Thymus (tissue), 14 donors: ENCODE data around the gene ZNHIT3. TPM values are rescaled to one million over a fixed set of nuclear protein-coding genes. Genes with fewer than 3 reads are reported as not detected.
A peak's percentile ranks its signal among the peaks of the same experiment; 100 is the strongest.
"Not testable (repeated sequence)": the region's sequence is repeated elsewhere in the genome, so short reads cannot be mapped to it uniquely, and the experiment has no call there.

Source experiments
- DNase-seq, 9 donors: peaks; one replicate each; pipeline ENCODE4 v3.0.0-alpha.2; 2013; ENCODE audit warnings: low spot score in 9 of 9, low read depth in 6 of 9, missing footprints in 1 of 9
- H3K27ac ChIP-seq, 2 donors: one replicate each; pipeline ENCODE4 v1.5.1; 2013; ENCODE audit warnings: control low read depth in 1 of 2, low read depth in 1 of 2, low read length in 1 of 2, mild to moderate bottlenecking in 1 of 2, moderate library complexity in 1 of 2
- H3K27me3 ChIP-seq, 2 donors: one replicate each; pipeline ENCODE4 v1.5.1; 2013; ENCODE audit warnings: low read length in 1 of 2; ENCODE audit not compliant: control insufficient read depth in 2 of 2, insufficient read depth in 1 of 2
- H3K36me3 ChIP-seq, 2 donors: one replicate each; pipeline ENCODE4 v1.5.1; 2013; ENCODE audit warnings: low read length in 1 of 2, mild to moderate bottlenecking in 1 of 2, moderate library complexity in 1 of 2; ENCODE audit not compliant: control insufficient read depth in 2 of 2, insufficient read depth in 2 of 2
- H3K4me1 ChIP-seq, 2 donors: one replicate each; pipeline ENCODE4 v1.5.1; 2013; ENCODE audit warnings: low read length in 2 of 2; ENCODE audit not compliant: control insufficient read depth in 2 of 2, insufficient read depth in 2 of 2
- H3K4me3 ChIP-seq, 2 donors: one replicate each; pipeline ENCODE4 v1.5.1; 2013; ENCODE audit warnings: low read length in 2 of 2, control low read depth in 1 of 2, mild to moderate bottlenecking in 1 of 2
- H3K9me3 ChIP-seq, 2 donors: one replicate each; pipeline ENCODE4 v1.5.1; 2013; ENCODE audit warnings: low read length in 1 of 2, mild to moderate bottlenecking in 1 of 2; ENCODE audit not compliant: control insufficient read depth in 2 of 2, insufficient read depth in 1 of 2
- WGBS: extraction: QIAGEN DNeasy Blood & Tissue Kit; methylation state at CpG from one replicate; pipeline ENCODE4 v1.1.7; 2013; 5-methylcytosine and 5-hydroxymethylcytosine counted together
- long read RNA-seq, 10 donors: transcript quantifications; one replicate each; lab custom pipeline, GENCODE V29; 2026
- polyA plus RNA-seq: library from polyadenylated mRNA; stranded (reverse); fragments of 200-250 nt; gene quantifications from one replicate; pipeline ENCODE4 v1.2.3, GENCODE V29; 2013
- total RNA-seq: library from RNA; stranded (reverse); fragments of 120-200 nt; gene quantifications from one replicate; pipeline ENCODE4 v1.2.4, GENCODE V29; 2013
- donor health status: healthy.

Gene ZNHIT3
- 64.0 TPM for total RNA-seq
- polyA plus RNA-seq: 68.0 TPM
- long read RNA-seq, donor 1, transcript ZNHIT3-204 (5 exons, 951 nt): major isoform, 7 of 7 reads
- long read RNA-seq, donor 1, partial matches to known transcripts: 0 of 7 reads
- long read RNA-seq, donor 1, other reads (novel, unspliced or antisense): 0 of 7 reads
- long read RNA-seq, donor 2: 0 reads
- long read RNA-seq, donor 3, full-length matches to known transcripts: 65 of 65 reads
- long read RNA-seq, donor 3, partial matches to known transcripts: 0 of 65 reads
- long read RNA-seq, donor 3, other reads (novel, unspliced or antisense): 0 of 65 reads
- long read RNA-seq, donor 4, transcript ZNHIT3-204 (5 exons, 951 nt): major isoform, 10 of 73 reads
- long read RNA-seq, donor 4, partial matches to known transcripts: 60 of 73 reads
- long read RNA-seq, donor 4, other reads (novel, unspliced or antisense): 0 of 73 reads
- long read RNA-seq, donor 5, full-length matches to known transcripts: 75 of 75 reads
- long read RNA-seq, donor 5, partial matches to known transcripts: 0 of 75 reads
- long read RNA-seq, donor 5, other reads (novel, unspliced or antisense): 0 of 75 reads
- long read RNA-seq, donor 6, transcript ZNHIT3-204 (5 exons, 951 nt): major isoform, 22 of 30 reads
- long read RNA-seq, donor 6, transcript ZNHIT3-208 (4 exons, 926 nt): minor isoform, 7 of 30 reads
- long read RNA-seq, donor 6, partial matches to known transcripts: 0 of 30 reads
- long read RNA-seq, donor 6, other reads (novel, unspliced or antisense): 0 of 30 reads
- long read RNA-seq, donor 7, full-length matches to known transcripts: 35 of 35 reads
- long read RNA-seq, donor 7, partial matches to known transcripts: 0 of 35 reads
- long read RNA-seq, donor 7, other reads (novel, unspliced or antisense): 0 of 35 reads
- long read RNA-seq, donor 8, transcript ZNHIT3-204 (5 exons, 951 nt): major isoform, 9 of 17 reads
- long read RNA-seq, donor 8, transcript ZNHIT3-208 (4 exons, 926 nt): minor isoform, 6 of 17 reads
- long read RNA-seq, donor 8, partial matches to known transcripts: 0 of 17 reads
- long read RNA-seq, donor 8, other reads (novel, unspliced or antisense): 0 of 17 reads
- long read RNA-seq, donor 9, full-length matches to known transcripts: 23 of 23 reads
- long read RNA-seq, donor 9, partial matches to known transcripts: 0 of 23 reads
- long read RNA-seq, donor 9, other reads (novel, unspliced or antisense): 0 of 23 reads
- long read RNA-seq, donor 10, transcript ZNHIT3-204 (5 exons, 951 nt): major isoform, 22 of 30 reads
- long read RNA-seq, donor 10, partial matches to known transcripts: 0 of 30 reads
- long read RNA-seq, donor 10, other reads (novel, unspliced or antisense): 0 of 30 reads

GRCh38 chr17:36486204-36487194 is at the start of gene ZNHIT3:
Gene ZNHIT3, plus strand, starts transcription at chr17:36486681. Its CDS starts 19 bp downstream, at chr17:36486700.
- Histone ChIP-seq H3K4me3 (peak within 1 kb of the TSS; percentile 74 to 93), H3K27me3 (peaks cover 7 to 20% of the 10 kb centered on the region in 2 donors), H3K36me3 (peaks cover 0 to 4% of the 10 kb centered on the region in 2 donors), H3K27ac (peak within 1 kb of the TSS; percentile 13 to 96), H3K9me3 (no peaks in the 10 kb centered on the region), H3K4me1 (peaks cover 21 to 26% of the 10 kb centered on the region in 2 donors)
- peak; percentile 83 to 96 (median 88) for DNase-seq
- under 1% methylated on average over 73 of the region's 73 CpGs for WGBS

- no CpG with 5 or more reads among the region's 4 CpGs for WGBS
- H3K4me3 ChIP-seq, H3K36me3 ChIP-seq, H3K27me3 ChIP-seq, DNase-seq, H3K4me1 ChIP-seq, H3K9me3 ChIP-seq, H3K27ac ChIP-seq: not testable (repeated sequence)
Observed at GRCh38 chr17:36441792-36442191, 44.7 kb upstream of the ZNHIT3 start.

- Histone ChIP-seq H3K4me1 (no peaks in the 10 kb centered on the region), H3K36me3 (no peaks in the 10 kb centered on the region), H3K27me3 (no peaks in the 10 kb centered on the region), H3K9me3 (no peaks in the 10 kb centered on the region), H3K27ac (no peak overlapping the region), H3K4me3 (no peak overlapping the region)
- WGBS: 91% methylated on average over 6 of the region's 6 CpGs
- no peak for DNase-seq
Observed at GRCh38 chr17:36443777-36444176, 42.7 kb upstream of the ZNHIT3 start.

DNA sequence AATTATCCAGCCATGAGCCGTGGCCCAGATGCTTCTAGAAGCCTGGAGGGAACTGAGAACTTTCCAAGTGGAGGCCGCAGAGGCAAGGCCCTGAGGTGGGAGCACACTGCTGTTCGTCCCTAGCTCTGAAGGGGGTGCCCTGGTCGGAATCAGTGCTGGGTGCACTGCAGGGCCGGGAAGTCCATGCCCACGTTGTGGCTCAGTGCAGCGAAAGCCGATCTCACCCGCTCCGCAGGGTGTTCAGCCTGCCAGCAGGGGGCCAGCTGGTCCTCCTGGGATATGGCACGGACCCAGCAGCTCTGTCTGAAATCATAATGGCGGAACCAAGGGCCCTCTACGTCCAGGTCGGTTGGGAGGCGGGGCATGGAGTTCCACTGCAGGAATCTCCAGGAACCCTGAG is 36.5 kb upstream of the ZNHIT3 start:
- not testable (repeated sequence) for H3K27me3 ChIP-seq, DNase-seq
- WGBS: 67% methylated on average over 6 of the region's 15 CpGs

GRCh38 chr17:36452888-36453287 is 33.6 kb upstream of the ZNHIT3 start:
- H3K9me3 ChIP-seq, H3K27me3 ChIP-seq, H3K27ac ChIP-seq, H3K4me3 ChIP-seq, DNase-seq, H3K36me3 ChIP-seq, H3K4me1 ChIP-seq: not testable (repeated sequence)
- 81% methylated on average over 9 of the region's 9 CpGs for WGBS

More for the DNA sequence above, 36.5 kb upstream of the ZNHIT3 start:
- H3K4me1 ChIP-seq, H3K4me3 ChIP-seq, H3K27ac ChIP-seq, H3K9me3 ChIP-seq, H3K36me3 ChIP-seq: not testable (repeated sequence)

- DNase-seq, H3K27ac ChIP-seq, H3K9me3 ChIP-seq, H3K4me1 ChIP-seq, H3K27me3 ChIP-seq, H3K36me3 ChIP-seq, H3K4me3 ChIP-seq: not testable (repeated sequence)
- WGBS: 87% methylated on average over 6 of the region's 9 CpGs
Observed at GRCh38 chr17:36457701-36458100, 28.8 kb upstream of the ZNHIT3 start.

- Histone ChIP-seq H3K27me3 (peaks cover 0 to 13% of the 10 kb centered on the region in 2 donors), H3K4me3 (no peak overlapping the region), H3K27ac (no peak overlapping the region), H3K9me3 (peaks cover 0 to under 1% of the 10 kb centered on the region in 2 donors), H3K36me3 (no peaks in the 10 kb centered on the region), H3K4me1 (no peaks in the 10 kb centered on the region)
- DNase-seq: no peak
- 98% methylated on average over 5 of the region's 5 CpGs for WGBS
Observed at GRCh38 chr17:36459045-36459444, 27.4 kb upstream of the ZNHIT3 start.

GRCh38 chr17:36459601-36460000 is 26.9 kb upstream of the ZNHIT3 start:
- Histone ChIP-seq H3K4me3 (no peak overlapping the region), H3K4me1 (no peaks in the 10 kb centered on the region), H3K36me3 (no peaks in the 10 kb centered on the region), H3K9me3 (peaks cover 0 to 6% of the 10 kb centered on the region in 2 donors), H3K27ac (no peak overlapping the region), H3K27me3 (peaks cover 1 to 18% of the 10 kb centered on the region in 2 donors)
- WGBS: 86% methylated on average over 7 of the region's 7 CpGs
- DNase-seq: no peak
